ENCODE results near the gene BCAS3.

BCAS3 gene

DNA sequence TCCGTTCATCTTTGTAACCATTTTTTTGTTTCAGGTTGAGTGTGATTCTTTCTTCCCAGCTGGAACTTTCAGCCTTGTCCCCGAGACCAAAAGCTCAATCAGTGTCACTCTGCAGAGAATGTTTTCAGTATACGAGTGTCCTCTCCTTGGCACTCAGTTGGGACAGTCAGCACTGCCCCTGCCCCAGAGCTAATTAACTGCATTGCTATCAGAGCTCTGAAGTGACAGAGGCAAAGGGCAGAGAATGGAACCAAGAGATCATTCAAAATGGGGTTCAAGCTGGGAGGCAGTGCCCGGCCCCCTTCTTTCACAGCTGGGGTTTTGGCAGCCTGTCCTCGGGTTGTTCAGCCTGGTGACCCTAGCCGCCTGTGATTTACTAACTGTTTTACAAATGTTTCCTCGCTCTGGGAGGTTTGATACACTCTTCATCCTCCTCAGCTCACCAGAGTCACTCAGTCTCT, 526.0 kb downstream of the BCAS3 start:
- no peak for DNase-seq (ENCODE audit: low read depth)

DNA sequence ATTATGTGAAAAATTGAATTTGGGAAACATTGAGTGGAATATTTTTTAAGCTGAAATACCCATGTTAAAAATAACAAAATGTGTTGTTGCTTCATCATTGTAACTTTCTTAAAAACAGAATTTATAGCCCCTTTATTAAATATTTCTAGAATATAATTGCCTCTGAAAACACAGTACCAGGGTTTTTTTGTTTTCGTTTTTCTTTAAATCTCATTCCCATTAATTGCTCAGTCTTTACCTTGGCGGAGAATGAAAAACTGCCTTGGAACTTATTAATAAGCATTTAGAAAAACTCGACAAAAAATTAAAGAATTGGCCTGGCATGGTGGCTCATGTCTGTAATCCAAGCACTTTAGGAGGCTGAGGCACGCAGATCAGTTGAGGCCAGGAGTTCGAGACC, 526.8 kb downstream of the BCAS3 start:
- DNase-seq (ENCODE audit: low read depth) = no peak

DNA sequence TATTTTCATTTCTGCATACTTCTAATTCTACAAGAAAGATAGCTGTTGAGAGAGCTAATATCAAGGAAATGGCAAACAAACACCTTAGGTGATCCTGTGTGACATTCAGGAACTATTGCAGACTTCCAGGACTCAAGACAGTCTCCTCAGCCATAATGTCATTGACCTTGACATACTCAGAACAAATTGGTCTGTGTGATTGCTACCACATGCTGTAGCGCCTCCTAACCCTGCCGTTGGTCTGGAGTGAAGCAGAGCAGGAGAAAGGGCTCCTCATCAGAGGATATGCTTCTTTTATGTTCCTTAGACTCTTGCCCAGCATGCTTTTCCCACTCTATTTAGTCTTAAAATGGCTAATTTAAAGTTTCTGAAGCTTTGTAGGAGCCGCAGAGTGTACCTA, 527.8 kb downstream of the BCAS3 start:
- no peak for DNase-seq (ENCODE audit: low read depth)

DNA sequence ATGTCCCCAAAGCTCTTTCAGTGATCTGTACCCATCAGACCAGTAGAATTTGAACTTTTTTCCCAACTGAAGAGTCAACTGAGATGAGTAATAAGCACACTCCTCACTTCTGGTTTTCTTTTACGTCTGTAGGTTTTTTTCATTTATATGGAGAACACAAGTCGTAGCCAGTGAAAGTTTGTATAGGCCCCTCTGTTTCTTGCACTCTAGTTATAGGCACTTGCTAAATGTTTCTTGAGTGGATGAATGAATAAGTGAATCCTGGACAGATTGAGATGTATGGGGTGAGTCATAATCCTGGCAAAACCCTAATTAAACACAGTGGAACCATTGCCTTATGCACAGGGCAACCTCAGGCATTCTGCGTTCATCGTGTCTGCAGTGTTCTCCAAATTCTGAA, 528.3 kb downstream of the BCAS3 start:
- DNase-seq (ENCODE audit: low read depth) = no peak

DNA sequence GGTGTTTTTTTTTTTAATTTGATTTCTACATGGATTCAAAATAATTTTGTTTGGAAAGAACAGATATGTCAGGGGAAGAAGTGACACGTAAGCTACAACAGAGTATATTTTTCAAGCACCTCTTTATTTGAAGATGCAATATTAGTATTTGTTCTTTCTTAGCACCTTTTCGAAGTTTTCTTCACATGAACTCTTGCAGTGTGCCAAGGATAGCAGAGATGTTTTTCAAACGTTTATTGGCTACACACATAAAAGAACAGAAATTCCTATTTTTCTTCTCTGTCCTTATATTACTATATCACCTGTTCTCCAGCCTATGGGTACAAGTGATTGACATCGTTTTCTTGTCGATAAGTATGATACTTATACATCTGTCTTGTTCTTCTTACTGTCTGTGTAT, 529.3 kb downstream of the BCAS3 start:
- no peak for DNase-seq (ENCODE audit: low read depth)

DNA sequence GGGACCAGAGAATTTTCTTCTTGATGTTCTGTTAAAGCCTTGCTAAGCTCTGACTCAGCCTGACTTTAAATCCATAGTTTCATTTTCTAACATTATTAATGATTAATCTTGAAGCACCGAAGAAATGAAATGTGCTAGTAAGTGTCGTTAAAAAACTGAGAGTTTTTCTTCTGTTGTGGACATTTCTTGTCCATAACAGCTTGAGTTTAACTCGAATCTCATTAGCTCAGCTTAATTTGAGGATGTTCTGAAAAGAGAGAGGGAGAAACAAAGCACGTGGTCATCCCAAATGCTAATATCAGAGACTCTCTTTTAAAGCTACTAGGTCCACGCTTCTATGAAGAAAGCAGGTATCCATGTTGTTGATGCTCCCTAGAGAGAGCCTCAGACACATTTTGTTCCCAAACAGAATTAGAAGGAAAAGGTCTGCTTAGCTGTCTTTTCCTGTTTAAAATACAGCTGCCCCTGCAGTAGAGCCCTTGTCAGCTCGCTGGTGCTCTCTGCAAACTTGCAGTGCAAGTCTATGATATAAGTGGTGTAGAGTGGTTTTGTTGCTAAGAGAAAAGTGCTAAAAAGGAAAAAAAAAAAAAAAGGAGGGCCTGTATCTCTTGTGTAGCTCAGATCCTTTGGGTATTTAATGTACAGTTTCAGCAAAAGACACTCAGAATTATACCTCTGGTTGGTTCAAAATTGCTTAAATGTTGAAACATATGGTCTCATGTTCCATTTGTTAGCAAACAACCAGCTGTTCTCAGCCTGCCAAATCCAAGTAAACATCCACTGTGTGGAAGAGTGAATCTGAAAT, 530.9 kb downstream of the BCAS3 start:
- no peak for DNase-seq (ENCODE audit: low read depth)

DNA sequence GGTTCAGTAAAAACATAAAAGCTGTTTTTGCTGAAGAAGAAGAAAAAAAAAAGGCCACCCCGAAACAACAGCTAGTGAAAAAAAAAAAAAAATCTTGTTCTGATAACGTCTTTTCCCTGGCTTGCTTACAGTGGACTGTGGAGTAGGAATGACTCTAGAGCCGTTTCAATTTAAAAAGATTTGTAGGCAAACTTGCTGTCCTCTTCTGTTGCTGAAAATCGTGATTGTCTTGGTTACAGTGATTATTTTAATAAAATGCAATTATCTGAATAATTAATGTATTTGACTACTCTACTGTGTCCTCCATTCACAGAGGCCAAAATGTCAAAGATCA, 531.4 kb downstream of the BCAS3 start:
- no peak for DNase-seq (ENCODE audit: low read depth)

DNA sequence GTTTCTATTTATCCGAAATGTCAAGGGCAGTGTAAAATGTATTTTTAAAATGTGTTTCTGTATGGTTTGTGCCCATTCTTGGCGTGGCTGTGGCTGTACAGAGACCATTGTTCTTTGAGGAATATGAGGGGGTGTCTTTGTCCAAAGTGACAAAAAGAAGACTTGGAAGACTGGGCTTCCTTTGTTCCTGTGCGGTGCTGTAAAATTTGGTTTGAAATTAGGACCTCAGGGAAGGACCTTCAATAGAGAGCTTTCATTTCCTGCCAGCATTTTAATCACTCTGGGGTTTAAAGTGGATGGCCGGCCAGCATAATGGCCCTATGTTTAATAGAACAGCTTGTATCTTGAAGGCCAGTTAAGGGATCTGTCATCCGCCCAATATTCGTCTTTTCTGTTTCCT, 531.9 kb downstream of the BCAS3 start:
- no peak for DNase-seq (ENCODE audit: low read depth)

DNA sequence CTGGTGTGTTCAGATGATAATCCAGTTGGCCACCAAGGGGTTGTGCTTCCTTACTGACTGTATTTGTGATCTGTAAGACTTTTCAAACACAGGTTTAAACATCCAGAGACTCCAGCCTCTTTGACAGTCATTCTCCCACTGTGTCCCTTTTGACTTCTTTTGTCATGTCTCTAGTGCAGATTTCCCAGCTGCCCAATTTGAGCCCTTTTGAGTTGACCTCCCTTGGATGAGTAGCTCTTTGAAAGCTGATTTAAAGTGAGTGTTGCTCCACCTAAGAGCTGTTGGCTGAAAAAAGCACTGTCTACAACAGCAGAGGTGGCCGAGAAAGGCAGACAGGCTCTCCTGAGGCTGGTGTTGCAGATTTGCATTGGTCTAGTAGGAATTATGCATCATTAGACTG, 533.6 kb downstream of the BCAS3 start:
- DNase-seq (ENCODE audit: low read depth) = no peak

DNA sequence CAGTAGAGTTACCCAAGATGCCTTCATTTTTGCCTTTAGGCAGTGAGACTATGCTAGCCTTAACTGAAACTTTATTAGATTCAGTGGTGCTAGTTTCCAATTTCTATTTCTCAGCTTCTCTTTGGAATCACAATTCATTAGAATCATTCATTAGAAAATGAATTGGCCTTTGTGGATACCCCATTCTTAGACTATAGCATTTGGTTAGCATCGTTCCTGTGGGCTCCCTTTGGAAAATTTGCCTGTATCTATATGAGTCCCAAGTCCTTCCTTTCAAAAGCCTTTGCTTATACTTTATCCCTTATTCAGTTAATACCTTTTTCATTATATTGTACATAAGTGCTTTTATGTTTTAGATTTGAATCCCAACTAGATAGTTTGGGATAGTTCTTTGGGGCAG, 535.0 kb downstream of the BCAS3 start:
- DNase-seq (ENCODE audit: low read depth) = no peak

DNA sequence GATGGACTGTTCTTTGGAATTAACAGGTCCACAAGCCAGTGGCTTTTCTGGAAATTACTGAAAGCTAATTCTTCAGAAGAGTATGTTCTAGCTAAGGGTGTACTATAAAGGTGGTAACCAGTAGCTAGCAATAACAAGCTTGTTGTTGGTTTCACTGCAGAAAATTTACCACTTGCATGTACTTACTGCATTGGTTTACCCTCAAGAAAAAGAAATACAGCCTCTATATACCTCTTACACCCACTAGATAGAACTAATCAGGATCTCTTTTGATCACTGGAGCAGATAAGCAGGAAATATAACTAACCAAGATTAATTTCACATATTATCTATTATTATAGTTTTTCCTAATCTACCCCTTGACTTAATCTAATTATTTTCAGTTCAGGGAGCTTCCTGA, 537.1 kb downstream of the BCAS3 start:
- no peak for DNase-seq (ENCODE audit: low read depth)

DNA sequence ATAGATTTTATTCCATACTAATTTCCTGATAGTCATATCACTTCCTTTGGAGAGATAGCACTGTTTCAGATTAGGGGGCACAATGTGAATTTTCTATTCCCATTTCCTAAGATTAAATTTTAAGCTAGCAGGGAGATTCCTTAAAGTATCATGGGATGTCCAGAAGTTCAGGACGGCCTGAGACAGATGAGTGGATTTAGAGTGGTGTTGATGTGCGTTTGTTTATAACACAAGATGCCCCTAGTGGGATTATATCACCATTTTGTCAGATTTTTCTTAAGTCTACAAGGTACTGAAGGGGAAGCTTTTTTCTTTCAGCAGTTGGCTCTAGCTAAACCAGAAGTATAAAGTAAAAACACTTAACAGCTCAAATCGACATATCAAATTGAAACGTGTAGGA, 538.4 kb downstream of the BCAS3 start:
- no peak for DNase-seq (ENCODE audit: low read depth)

DNA sequence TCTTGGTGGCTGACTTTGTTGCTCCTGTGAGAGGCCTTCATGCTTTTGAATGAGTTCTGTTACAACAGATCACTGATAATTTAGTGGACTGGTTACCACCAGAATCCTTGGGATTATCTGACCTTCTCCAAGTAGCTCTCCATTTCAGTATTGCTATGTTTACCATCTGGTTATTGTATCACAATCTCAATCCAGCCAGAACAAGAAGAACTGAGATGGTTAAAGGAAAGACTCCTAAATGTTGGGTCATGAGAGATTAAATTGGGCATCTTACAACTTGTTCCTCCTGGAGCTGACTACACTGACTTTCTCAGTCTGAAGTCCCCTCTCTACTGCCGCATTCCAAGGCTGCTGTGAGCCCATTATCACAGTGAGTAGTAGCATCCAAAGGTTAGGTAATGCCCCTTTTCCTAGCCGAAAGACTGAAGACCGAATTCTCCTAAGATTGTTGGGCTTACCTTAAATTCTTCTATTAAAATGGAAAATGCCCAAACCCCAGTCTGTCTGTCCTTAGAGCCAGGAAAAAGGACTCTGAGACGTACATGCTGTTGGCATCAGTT, 540.3 kb downstream of the BCAS3 start:
- DNase-seq (ENCODE audit: low read depth) = no peak

DNA sequence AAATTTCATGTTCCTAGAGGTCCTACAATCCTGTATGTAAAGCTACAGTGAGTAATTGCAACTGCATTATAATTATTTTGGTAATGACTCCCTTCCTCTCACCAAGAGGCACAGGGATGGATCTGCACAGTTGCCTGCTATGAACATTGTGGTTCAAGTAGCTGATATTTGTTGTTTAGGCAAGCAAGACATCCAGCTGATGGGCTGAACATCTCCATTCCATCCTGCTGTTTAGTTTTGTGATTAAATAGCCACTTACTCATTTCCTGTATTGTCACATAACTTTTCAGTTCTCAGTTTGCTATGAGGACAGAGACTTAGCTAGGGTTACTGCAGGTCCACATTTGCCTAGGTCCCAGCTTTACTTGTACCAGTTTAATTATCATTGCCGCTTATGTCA, 540.8 kb downstream of the BCAS3 start:
- no peak for DNase-seq (ENCODE audit: low read depth)

DNA sequence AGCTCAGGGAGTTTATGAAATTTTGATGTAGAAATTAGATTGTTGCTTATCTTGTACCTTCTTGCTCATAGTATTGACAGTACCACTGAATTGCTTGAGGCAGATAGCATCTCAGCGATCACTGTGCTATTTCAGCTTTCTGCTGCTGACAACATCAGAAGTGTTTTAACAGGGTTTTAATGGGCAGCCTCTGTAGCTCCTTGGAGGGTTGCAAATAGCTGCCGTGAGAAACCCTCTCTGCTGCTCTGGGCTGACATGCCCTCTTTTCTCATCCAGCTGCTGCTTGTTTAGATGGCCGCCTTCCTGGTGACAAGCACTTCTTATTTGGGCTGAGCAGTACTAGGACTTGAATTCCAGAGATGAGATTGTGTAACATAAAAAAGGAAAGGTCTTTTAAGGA, 541.8 kb downstream of the BCAS3 start:
- no peak for DNase-seq (ENCODE audit: low read depth)

DNA sequence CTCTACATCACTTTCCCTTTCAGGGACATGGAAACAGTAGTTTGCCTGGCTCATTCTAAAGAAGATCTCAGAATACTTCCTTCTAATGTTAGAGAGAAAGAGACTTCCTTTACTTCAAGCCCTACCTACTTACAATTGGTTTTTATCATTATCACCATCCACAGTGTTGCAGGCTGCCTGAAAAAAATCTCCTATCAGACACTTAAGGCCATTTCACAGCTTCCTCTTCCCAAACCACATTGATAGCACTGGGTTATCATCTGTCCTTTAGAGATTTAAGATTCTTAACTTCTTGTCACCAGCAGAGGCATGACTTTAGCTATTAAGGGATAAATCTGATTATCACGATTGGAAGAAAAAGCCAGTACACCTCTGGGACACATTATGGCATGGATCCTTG, 543.5 kb downstream of the BCAS3 start:
- no peak for DNase-seq (ENCODE audit: low read depth)

DNA sequence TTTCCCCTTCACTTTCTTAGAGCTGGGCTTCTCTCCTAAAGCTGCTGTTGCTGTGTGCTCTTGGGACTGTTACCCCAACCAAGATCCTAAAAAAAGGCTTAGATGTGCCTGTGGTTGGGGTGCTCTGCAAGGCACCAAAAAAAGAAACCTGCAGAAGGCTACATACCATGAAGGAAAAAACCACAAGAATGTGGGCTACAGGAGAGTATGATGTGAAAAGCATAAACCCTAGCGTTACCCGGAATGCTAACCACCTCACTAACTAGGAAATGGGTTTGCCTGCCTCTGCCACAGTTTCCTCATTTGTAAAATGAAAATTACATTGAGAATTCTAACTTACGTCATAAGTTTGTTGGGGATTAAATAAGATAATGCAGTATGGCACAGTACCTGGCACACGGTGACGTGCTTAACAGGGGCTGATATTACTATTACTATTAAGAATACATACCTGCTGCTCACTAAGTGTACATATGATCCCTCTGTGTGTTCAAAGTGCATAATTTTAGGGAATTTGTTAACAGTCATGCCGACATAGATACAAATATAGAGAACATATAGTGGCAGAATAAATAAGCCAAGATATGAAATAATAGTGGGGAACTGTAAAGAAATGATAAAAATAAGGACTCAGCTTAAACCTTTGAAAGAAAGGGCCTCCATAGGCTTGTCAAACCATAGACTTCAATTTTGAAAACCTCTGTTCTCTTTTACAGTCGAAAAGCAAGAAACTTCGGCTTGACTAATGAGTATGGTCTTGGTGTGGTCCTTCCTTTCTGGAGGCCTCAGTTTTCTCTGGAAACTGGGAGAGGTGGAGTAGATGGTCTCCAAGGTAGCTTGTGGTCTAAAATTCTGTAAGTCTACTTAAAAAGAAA, 544.2 kb downstream of the BCAS3 start:
- no peak for DNase-seq (ENCODE audit: low read depth)

DNA sequence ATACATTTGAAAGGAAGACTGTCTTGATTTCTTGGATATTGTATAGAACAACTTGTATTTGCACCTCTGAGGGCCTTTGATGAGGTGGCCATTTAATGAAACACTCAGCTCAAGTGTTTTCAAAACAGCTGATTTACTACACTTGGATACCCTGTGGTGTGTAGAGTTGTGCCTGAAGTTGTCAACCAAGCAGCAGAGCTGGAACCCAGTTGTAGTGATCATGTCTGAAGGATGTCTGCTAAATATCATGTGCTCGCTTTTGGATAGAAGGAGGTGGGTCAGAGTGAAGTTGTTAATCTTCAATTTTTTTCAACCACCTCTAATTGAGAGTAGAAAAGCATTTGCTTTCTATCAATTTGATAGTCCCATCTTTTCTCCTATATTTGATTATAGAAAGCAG, 546.1 kb downstream of the BCAS3 start:
- no peak for DNase-seq (ENCODE audit: low read depth)

DNA sequence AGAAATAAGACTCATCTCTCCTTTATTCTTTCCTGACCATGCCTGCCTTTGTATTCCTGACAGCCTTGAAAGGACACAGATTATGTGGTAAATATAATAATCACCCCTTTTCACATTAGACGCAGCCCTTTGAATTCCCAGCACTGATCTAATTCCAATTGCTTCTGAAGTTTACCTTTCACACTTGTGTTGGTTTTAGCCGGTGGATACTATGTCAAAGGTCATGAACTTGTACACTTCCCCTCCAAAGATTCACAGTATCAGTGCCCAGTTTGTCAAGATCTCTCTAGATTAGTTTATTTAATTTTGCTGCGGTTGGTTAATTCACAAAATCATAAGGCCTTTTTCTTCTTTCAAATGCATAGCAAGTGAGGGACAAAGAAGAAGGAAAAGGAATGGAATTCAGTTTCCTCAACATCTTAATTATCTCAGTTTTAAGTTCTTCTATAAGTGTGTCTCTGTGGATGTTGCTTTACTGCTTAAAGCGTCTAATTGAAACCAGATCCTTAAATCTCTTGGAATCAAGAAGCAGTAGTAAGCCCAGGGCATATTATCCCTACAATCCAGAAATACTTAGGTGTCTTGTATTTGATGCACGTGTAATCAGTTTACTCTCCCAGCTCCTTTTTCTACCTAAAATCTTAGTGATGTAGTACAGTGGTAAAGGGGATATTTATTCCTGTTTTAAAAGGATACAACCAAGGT, 547.7 kb downstream of the BCAS3 start:
- no peak for DNase-seq (ENCODE audit: low read depth)

DNA sequence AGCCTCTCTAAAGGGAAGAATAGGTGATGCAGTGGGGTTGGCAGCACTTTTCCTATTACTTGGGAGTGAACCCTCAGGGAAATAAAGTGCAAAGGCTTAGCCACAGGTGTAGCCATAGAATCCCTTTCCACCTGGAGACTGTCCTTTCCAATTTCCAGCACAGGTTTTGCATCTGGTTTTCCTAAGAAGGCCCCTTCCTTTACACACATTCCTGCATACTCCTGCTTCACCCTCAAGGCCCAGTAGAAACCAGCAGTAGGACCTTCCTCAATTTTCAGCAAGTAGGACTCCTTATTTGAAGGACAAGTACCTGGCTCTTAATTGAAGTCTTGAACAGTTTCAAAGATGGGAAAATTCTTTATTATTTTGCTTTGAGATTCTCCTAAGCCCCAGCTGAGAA, 550.2 kb downstream of the BCAS3 start:
- no peak for DNase-seq (ENCODE audit: low read depth)

DNA sequence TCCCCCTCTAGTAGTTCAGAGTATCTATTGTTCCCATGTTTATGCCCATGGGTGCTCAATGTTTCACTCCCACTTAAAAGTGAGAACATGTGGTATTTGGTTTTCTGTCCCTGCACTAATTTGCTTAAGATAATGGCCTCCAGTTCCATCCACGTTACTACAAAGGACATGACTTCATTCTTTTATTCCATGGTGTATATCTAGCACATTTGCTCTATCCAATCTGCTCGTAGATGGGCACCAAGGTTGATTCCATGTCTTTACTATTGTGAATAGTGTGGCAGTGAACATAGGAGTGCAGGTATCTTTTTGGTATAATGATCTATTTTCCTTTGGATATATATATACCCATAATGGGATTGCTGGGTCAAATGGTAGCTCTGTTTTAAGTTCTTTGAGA, 552.8 kb downstream of the BCAS3 start:
- no peak for DNase-seq (ENCODE audit: low read depth)

DNA sequence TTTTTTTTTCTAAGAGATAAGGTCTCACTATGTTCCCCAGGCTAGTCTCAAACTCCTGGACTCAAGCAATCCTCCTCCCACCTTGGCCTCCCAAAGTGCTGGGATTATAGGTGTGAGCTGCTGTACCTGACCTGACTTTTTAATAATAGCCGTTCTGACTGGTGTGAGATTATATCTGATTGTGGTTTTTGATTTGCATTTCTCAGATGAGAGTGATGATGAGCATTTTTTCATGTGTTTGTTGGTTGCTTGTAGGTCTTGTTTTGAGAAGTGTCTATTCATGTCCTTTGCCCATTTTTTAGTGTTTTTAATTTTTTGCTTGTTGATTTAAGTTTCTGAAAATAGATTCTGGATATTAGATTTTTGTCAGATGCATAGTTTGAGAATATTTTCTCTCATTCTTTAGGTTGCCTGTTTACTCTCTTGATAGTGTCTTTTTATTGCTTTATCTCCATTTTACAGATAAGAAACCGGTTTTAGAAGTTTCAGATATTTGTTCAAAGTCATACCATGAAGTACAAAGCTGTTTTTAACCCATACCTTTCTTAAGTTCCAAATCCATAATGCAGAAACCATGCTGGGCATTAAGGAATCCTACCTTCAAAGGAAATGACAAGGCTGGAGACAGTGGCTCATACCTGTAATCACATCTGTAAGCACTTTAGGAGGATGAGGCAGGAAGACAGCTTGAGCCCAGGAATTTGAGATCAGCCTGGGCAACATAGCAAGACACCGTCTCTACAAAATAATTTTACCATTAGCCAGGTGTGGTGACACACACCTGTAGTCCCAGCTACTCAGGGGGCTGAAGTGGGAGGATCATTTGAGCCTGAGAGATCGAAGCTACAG, 553.5 kb downstream of the BCAS3 start:
- DNase-seq (ENCODE audit: low read depth) = no peak
